Fibroblast of gingiva (primary cell): ENCODE measurements around the gene SLC16A1.

Experiments used
- DNase-seq: peaks from one replicate; pipeline ENCODE4 v3.0.0-alpha.2; 2011; ENCODE audit warnings: low read depth

SLC16A1 gene

DNA sequence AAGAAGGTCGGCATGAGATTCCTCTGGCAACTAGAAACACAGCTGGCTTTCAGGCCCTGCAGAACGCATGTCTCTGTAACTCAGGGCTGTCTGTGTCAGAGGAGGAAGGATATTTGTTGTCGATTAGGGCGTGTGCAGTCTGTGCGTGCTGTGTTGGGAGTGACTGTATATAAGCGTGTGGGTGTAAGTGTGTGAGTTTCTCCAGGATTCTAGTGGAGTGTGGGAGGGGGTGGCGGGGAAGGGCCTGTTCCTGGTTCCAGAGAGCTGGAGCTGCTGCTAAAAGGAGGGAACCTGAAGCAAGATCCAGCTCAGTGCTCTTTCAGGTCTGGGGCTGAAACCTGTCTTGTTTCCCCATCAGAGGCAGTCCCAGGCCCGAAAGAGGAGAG is 74.3 kb downstream of the SLC16A1 start:
- DNase-seq: no peak

DNA sequence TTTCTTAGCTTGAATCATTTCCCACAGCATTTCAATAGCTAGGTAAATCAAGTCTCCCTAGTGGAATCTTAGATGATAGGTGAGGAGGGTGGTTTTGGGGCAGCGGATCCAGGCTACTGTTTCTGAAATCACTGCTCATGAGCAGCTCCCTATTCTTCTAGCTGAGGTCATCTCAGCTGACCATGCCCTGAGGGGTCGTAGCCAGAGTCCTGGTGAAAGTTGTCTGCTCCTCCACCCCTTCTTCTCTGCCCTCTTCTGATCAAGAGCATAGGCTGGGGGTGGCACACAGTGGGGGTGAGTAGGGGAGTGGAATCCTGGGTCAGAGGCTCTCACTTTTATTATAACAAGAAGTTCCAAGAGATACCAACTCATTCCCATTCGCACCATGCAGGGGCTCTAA is 76.2 kb downstream of the SLC16A1 start:
- DNase-seq: no peak

DNA sequence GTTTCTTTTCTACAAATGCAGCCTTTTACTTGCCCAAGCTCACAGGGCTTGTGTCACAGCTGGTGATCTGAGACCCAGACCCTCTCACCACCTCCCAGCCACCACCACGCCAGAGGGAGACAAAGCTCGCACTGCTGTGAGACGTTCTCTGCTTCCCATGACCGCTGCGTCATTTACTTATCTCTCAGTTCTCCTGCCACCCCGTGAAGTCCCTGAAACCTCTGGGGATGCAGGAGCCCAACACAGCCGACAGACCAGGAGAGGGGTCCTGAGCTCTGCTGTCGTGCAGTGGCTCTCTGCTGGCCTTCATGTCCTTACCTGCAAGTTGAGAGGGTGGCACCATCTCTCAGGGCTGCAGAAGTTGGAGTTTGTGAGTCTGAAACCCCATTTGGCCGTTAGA is 77.7 kb downstream of the SLC16A1 start:
- DNase-seq: no peak

DNA sequence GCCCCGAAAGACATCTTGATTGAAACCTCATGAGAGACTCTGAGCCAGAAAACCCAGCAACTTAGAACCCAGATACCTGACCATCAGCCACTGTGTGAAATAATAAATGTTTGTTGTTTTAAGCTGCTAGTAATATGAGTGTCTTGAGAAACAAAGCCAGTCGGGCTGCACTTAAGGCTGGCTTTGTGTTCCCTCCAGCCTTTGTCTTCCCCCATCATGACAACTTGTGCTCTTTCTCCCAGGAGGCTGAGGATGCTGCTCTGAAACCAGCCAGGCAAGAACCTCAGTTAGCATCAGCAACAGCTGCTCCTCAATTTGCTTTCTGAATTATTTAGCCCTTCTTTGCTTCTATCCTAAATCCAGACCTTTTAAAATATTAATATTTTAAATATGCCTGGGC is 78.2 kb downstream of the SLC16A1 start:
- peak; percentile 35 for DNase-seq

DNA sequence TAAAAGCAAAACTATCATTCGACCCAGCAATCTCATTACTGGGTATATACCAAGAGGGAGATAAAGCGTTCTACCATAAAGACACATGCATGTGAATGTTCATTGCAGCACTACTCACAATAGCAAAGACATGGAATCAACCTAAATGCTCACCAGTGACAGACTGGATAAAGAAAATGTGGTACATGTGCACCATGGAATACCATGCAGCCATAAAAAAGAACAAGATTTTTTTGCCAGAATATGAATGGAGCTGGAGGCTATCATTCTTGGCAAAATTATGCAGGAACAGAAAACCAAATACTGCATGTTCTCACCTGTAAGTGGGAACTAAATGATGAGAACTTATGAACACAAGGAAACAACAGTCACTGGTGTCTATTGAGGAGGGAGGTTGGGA is 79.7 kb downstream of the SLC16A1 start:
- DNase-seq: no peak

DNA sequence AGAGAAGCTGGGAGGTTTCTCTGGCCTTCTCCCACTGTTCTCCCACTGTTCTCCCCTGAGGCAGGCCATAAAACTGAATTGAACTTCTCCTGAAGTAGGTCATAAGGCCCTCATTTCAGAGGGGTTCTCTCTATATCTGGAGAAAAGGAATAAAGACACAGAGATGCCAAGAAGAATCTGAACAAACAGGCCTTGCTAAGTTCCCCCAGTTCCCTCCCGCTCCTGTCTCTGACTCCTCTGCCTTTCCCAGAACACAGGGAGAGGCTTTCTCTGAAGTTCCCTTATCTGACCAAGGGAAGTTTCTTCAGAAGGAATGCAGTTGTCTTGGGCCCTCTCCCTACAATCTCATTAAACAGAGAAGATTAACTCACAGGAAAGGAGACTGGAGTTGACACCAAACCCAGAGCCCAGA is 83.4 kb downstream of the SLC16A1 start:
- no peak for DNase-seq

DNA sequence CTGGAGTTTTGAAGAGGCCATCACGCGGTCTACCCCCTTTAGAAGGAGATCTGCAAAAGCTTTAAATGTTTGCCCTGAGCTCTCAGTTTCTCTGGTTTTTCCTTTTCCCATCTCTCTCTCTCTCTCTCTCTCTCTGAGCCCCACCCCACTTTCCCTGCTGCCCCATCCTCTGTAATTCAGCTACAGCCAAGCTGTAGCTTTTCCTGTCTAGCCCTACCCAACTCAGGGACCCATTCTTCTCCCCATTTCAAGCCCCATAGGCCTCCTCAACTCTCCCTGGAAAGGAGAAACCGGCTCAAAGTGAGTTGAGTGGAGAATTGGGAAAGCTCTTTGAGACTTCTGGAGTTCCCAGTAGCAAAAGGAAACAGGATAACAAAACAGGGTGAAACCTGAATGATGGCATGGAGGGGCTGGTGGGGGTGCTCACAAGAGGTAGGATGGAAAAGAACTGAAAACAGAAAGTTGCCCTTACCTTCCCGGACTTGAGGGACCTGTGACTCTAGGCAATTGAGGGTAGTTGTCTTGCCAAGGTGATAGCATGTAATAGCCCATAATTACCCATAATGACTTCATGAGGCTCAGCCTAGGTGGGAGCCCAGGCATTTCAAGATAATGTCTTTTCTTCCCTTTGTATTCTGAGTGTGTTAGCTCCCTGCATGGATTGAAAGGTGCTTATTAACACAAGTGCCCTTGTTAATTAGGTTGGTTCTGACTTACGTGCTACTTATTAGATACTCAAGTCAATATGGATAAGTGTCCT is 84.9 kb downstream of the SLC16A1 start:
- DNase-seq: no peak

DNA sequence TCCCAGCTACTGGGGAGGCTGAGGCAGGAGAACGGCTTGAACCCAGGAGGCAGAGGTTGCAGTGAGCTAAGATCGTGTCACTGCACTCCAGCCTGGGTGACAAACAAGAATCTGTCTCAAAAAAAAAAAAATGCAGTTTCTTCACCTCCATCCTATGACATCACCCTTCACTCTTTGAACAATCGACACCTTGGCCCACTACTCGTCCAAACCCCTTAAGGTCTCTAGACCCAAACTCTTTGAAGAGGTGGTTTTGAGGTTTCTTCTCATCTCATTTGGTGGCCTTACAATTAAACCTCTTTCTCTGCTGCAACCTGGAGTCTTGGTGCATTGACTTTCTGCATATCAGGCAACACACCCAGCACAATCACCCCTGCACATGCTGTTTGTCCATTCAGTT is 86.1 kb downstream of the SLC16A1 start:
- DNase-seq: no peak

DNA sequence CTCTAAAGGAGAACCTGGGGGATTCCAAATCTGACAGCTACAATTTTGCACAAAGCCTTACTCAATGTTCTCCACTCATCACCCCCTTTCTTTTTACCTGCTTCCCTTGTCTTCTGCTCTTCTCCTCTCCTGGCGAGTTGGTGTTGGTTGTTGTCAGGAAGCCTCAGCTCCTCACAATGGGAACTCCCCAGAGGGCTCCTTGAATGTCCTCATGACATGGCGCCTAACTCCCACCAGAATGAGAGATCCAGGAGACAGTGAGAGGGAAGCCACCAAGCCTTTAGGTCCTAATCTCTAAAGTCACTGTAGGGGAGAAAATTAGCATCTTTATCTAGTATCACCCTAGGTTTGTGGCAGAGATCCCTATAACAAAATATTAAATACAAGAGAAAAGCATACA is 87.8 kb downstream of the SLC16A1 start:
- DNase-seq: no peak

DNA sequence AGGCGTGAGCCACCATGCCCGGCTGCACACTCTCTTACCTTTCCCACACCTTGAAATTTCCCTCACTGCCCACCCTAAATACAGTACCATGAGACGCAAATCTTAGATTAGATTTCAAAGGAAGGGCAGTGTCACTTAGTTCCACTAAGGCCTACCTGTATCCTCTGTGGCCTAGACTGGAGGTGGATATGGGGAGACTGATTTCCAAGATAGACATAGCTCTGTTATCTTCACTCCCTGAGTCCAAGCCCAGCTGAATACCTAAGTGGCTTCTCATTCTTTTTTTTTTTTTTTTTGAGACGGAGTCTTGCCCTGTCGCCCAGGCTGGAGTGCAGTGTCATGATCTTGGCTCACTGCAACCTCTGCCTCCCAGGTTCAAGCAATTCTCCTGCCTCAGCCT is 89.0 kb downstream of the SLC16A1 start:
- DNase-seq: no peak

DNA sequence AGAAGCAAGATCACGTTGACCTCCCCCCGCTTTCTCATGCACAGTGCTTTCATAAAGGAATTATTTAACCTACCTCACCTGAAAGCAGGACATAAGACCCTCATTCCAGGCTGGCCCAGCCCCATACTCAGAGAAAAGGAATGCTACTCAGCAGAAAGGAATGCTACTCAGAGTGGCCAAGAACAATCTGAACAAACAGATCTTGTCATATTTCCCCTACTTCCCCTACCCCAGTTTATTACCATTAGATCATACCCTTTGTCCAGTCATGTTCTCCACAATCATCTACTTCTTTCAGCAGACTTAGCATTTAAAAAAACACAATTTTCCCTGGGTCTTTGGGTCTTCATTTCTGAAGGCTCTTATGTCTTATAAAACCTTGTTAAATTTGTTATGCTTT is 89.8 kb downstream of the SLC16A1 start:
- peak; percentile 13 for DNase-seq

DNA sequence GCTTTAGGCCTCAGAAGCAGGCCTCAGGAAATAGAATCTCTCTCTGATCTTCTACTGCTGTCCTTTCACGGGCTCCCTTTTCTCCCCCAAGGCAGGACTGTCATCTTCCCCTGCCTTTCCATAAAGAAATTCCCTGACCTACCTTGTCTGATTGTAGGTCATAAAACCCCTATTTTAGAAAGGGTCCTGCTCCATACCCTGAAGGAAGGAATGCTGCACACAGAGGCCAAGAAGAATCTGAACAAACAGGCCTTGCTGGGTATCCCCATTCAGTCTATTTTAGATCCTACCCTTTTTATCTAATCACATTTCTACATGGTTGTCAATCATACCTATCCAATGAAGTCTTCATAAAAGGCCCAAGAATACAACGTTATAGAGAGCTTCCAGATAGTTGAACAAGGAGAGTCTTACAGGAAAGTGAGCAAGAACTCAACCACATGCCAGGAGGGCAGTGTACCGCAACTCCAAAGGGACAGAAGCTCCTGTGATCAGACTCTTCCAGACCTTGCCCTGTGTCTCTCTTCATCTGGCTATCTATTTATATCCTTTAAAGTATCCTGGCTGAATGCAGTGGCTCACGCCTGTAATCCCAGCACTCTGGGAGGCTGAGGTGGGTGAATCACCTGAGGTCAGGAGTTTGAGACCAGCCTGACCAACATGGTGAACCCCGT is 93.1 kb downstream of the SLC16A1 start:
- DNase-seq: no peak
